Measurements from ENCODE around the gene MOCS2. TPM values are rescaled to one million over a fixed set of nuclear protein-coding genes. Genes with fewer than 3 reads are reported as not detected.

MOCS2 gene
- total and polyA plus RNA-seq, 2 of the 8 experiments (the other 6 are each of a cell fraction or from before 2014, with no cell fraction given): 6.7 to 16.1 TPM

DNA sequence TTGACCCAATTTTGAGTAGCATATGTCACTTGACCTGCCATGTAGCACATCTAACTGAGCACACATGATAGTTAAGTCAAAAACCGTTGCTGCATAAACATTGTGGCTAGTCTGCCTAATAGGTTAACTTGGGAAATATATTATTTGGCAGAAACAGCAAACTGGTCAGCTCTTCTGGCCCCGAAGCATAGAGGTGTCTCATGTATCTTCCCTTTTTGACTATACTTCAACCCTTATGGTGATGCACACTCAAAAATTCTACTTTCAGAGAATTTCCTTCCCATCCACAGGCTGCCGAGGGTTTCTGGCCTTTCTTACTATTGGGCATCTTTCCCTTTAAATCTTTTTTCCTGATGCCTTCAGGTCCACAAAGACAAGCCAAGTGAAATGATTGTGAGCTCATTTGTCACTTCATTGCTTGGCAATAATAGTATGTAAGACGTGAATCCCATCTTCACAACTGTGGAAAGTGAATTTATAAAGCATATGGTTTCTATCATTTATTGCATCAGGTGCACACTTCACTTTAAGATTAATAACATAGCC, 41.2 kb downstream of the MOCS2 start (continued):
- no peak for TF ChIP-seq ATF2 (IDR thresholded peaks at IDR 0.05; ENCODE audit: low read length)
- no peak for TF ChIP-seq POLR2AphosphoS5 (IDR thresholded peaks at IDR 0.05; ENCODE audit: low read depth, low read length)
- no peak for TF ChIP-seq NANOG (IDR thresholded peaks at IDR 0.05; ENCODE audit: insufficient read depth, low read depth, low read length, poor library complexity, severe bottlenecking)
- TF ChIP-seq HDAC6 (IDR thresholded peaks at IDR 0.05; ENCODE audit: low read depth, low read length): no peak
- no peak for TF ChIP-seq GTF2F1 (IDR thresholded peaks at IDR 0.05; ENCODE audit: borderline replicate concordance, low read depth, low read length)
- no peak for TF ChIP-seq RFX5 (IDR thresholded peaks at IDR 0.05; ENCODE audit: borderline replicate concordance, low read depth, low read length)
